ENCODE results near the gene ZNF337.

ZNF337 gene

GRCh38 chr20:25626779-25627178 lies 69.9 kb downstream of the ZNF337 start:
- H3K27me3 ChIP-seq: no peaks in the 10 kb centered on the region

DNA sequence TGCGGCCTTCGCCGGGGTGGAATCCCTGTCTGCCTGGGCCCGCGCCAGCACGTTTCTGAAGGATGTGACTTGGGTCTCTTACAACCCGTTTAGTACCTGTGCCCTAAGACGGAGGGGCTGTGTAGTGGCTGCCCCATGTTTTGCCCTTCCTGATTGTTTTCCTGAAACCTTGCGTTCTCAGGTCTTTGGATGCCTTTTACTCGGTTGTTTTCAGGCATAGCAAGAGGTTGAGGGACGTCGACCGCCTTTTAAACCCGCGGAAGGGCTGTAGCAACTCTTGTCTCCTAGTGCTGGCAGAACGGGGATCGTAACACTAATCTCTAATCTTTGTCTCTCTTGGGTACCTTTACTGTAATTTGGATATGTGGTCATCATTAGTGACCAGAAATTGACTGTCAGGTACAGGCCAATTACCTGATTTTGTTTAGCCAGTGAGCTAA lies 72.1 kb downstream of the ZNF337 start:
- Histone ChIP-seq H3K4me3 (ENCODE audit: low read depth, low read length) (peak overlapping the region; percentile 87), H3K36me3 (no peaks in the 10 kb centered on the region), H3K27me3 (no peaks in the 10 kb centered on the region), H3K4me1 (no peaks in the 10 kb centered on the region), H3K9me3 (no peaks in the 10 kb centered on the region)
- no peak for TF ChIP-seq CTCF (IDR thresholded peaks at IDR 0.05; ENCODE audit: low read depth, low read length)
- no peak for DNase-seq

More at GRCh38 chr20:25626779-25627178, 69.9 kb downstream of the ZNF337 start:
- no peak overlapping the region for H3K4me3 ChIP-seq (ENCODE audit: low read depth, low read length)
- no peaks in the 10 kb centered on the region for H3K4me1 ChIP-seq
- no peaks in the 10 kb centered on the region for H3K9me3 ChIP-seq
- H3K36me3 ChIP-seq: no peaks in the 10 kb centered on the region
- DNase-seq: no peak
- TF ChIP-seq CTCF (IDR thresholded peaks at IDR 0.05; ENCODE audit: low read depth, low read length): no peak
